GM10847 (cell line): ENCODE results near the gene WWC1.

Source experiments
- POLR2A ChIP-seq: IDR thresholded peaks from 2 replicates; pipeline ENCODE4 v1.6.1; 2011; ENCODE audit not compliant: insufficient read length; ENCODE audit errors: extremely low read depth

WWC1 gene

GRCh38 chr5:168400429-168401220, 109.2 kb downstream of the WWC1 start:
- no peak for TF ChIP-seq POLR2A

GRCh38 chr5:168401226-168401625, 109.8 kb downstream of the WWC1 start:
- no peak for TF ChIP-seq POLR2A

- no peak for TF ChIP-seq POLR2A
Measured at GRCh38 chr5:168401880-168402279, 110.4 kb downstream of the WWC1 start.

- TF ChIP-seq POLR2A = no peak
Measured at GRCh38 chr5:168404365-168404764, 112.9 kb downstream of the WWC1 start.

- TF ChIP-seq POLR2A = no peak
Measured at GRCh38 chr5:168407211-168407610, 115.8 kb downstream of the WWC1 start.

GRCh38 chr5:168408561-168409305, 117.3 kb downstream of the WWC1 start:
- TF ChIP-seq POLR2A = no peak

GRCh38 chr5:168409591-168410458, 118.4 kb downstream of the WWC1 start:
- no peak for TF ChIP-seq POLR2A

GRCh38 chr5:168411871-168412270, 120.4 kb downstream of the WWC1 start:
- no peak for TF ChIP-seq POLR2A

GRCh38 chr5:168413062-168413461, 121.6 kb downstream of the WWC1 start:
- no peak for TF ChIP-seq POLR2A

GRCh38 chr5:168413596-168413995, 122.2 kb downstream of the WWC1 start:
- no peak for TF ChIP-seq POLR2A

GRCh38 chr5:168415401-168415800, 124.0 kb downstream of the WWC1 start:
- no peak for TF ChIP-seq POLR2A

GRCh38 chr5:168415971-168416370, 124.5 kb downstream of the WWC1 start:
- no peak for TF ChIP-seq POLR2A

- TF ChIP-seq POLR2A = no peak
Measured at GRCh38 chr5:168417731-168418429, 126.4 kb downstream of the WWC1 start.

GRCh38 chr5:168420461-168420860, 129.0 kb downstream of the WWC1 start:
- no peak for TF ChIP-seq POLR2A

GRCh38 chr5:168422431-168422830, 131.0 kb downstream of the WWC1 start:
- TF ChIP-seq POLR2A = no peak
